ENCODE results near the gene PCDH12.

GRCh38 chr5:141989720-141990119, 31.7 kb upstream of the PCDH12 start:
- TF ChIP-seq CTCF (IDR thresholded peaks at IDR 0.05) (no peak), POLR2A (IDR thresholded peaks at IDR 0.05) (no peak), EP300 (IDR thresholded peaks at IDR 0.05) (no peak)
